HG02852 (cell line): ENCODE results near the gene CHCHD6.

Experiments used
- ATAC-seq: cut with Tn5 transposase; IDR thresholded peaks from one replicate; pipeline ENCODE4 v1.9.1; 2021; ENCODE audit warnings: mild to moderate bottlenecking, moderate library complexity; ENCODE audit not compliant: unreplicated experiment

Gene CHCHD6

GRCh38 chr3:126889276-126890201, 185.5 kb downstream of the CHCHD6 start:
- no peak for ATAC-seq

DNA sequence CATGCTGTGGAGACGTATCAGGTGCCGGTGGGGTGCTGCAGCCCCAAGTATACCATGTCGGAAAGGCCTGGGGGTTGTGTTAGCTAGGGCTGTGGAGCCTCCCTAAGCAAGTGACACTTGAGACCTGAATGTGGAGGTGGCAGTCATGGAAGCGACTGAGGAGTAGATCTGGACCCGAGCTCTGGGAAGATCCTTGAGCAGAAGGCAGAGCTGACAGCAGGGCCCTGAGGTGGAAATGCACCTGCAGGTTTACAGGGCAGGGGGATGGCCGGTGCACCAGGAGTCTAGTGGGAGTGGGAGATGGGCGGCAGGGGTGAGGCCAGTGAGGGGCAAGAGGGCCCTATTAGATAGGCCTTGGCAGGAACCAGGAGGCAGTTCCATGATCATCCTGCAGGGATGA, 187.1 kb downstream of the CHCHD6 start:
- ATAC-seq, result no peak

DNA sequence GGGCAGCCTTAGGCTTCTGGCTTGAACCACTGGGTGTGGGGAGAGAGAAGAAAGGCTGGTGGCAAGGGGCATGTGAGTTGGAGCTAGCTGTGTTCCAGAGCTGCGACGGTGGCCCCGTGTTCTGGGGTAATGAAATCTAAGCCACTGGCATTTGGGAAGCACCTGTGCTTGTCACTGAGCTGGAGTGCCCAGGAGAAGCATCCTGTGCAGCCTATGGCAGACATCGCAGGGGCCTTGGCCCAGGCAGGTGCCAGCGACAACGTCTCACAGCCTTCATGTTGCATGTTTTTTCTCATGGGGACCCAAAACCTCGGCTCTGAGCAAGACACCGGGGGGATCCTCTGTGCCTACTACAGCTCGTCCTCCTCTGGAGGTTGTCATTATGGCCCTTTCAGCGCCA, 187.8 kb downstream of the CHCHD6 start:
- no peak for ATAC-seq

DNA sequence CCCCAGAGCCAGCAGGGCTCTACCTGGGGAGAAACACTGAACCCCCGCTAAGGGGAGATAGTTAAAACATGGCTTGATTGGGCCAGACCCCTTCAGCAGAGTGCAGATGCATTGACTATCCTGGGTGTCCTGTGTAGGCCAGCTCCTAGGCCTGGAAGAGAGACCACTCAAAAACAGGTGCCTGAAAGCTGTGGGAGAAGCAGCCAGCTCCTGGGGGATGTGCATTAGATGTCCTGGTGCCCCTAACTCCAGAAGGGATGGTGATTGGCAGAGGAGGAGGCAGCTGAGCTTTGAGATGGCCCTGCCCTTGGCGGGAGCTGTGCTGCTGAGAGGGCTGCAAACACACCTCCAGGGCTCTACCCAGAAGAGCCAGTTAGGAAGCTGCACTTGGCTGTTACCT, 189.6 kb downstream of the CHCHD6 start:
- ATAC-seq, result no peak

DNA sequence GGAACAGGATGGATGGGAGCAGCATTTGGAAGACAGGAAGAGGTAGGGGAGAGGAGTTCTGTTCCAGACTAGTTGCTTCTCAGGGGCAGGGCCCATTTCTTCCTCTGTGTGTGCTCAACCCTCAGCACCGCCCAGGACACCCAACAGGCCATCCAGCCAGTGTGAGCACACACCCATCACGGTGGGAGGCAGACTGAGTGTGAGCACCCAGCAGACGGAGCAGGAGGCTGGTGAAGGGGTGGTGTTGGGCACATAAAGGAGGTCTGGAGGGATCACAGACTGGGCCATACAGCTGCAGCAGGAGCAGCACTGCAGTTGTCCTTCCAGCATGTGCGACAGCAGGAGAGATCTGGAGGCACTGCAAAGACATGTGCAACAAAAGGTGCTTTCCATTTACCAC, 190.4 kb downstream of the CHCHD6 start:
- ATAC-seq, result no peak

DNA sequence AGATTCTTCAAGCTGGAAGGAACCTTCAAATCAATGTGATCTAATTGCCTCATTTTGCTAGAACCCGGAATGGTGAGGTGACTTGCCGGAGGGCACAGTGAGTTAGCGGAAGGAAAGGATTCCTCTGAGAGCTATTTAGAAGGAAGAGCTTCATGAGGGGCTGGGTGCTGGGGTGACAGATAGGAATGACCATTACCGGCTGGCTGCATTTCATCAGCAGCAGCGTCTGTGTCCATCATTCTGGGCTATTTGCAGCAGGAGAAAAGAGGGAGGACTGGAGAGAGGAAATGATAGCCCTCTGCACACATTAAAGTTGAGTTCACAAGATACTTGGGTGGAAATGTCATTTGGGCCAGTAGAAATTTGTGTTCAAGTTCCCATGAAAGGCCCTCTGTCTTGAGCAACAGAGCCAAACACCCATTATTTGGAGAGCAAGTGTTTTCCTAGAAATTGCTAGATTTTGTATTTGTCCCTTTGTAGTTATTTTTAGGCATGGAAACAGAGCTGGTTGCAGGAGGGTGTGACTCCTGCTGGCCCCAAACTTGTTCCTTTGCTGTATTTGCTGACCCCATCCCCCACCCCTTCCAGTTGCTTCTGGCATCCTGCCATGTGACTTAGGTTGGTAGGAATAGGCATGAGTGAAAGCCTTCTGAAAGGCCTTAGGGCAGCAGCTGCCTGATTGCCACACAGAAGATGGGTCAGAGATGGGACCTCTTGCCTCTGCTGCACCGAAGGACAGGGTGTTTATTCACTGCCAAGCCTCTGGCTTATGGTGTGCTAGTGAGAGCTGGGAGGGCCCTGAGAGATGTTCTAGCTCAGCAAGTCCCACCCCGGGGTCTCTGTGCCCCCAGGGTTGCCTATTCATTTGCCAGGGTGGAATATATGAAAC, 191.4 kb downstream of the CHCHD6 start:
- ATAC-seq, result no peak

- no peak for ATAC-seq
These were observed 192.0 kb downstream of the CHCHD6 start for GRCh38 chr3:126896067-126896441.

DNA sequence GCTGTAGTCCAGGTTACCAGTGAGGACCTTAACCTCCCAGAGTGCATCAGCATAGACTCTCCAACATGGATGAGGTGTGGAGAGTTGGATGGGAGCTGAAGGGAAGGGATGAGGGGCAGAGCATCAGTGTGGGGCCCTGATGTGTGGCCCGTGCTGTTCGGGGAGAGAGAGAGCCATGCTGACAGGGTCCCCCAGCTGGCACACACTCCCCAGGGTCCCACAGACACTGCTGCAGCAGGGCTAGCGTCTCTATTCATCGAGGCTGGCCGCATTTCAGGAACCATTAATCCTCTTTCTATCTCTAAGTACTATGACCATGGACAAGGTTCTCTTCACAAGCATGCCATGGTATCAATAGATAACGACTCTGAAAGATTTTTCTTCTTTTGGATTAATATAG, 192.9 kb downstream of the CHCHD6 start:
- no peak for ATAC-seq

DNA sequence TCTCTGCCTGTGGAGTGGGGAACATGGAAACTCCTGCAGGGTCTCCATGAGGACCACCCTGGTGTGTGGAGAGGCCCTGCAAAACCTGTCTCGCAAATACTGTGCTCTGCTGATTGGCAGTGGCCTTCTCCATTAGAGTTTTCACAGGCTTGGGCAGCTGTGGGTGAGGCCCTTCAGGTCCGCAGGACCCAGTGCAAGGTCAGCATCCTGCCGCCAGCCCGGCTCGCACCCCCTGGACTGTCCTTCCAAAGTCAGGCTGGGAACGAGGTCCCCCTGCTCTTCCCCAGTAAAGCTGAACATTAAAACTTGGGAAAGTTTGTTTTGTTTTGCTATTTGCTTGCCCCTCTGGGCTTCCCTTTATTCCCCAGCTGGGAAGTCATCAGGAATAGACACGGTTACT, 193.9 kb downstream of the CHCHD6 start:
- no peak for ATAC-seq

DNA sequence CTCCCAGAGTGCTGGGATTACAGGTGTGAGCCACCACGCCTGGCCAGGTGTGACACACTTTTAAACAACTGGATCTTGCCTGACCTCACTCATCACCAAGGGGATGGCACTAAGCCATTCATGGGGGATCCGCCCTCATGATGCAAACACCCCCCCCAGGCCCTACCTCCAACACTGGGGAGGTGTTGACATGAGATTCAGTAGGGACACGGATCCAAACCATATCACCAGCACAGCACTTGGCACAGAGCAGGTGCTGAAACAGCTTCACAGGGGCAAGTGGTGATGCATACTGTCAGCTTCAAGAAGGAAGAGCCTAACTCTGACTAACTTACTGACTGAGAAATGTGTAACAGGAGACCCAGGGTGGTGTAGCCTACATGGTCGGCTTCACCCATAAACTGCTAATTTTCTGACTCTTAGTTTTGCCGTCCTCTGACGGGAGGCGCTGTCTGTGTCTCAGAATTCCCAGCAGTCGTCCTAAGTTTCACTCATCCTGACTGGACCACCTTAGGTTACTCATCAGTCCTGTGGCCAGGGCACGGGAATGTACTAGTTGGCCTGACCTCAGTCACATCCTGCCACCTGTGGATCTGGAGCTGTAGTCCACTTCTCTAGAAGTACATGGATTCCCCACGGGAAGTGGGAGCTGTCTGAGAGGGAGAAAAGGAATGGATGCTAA, 197.0 kb downstream of the CHCHD6 start:
- ATAC-seq, result no peak

DNA sequence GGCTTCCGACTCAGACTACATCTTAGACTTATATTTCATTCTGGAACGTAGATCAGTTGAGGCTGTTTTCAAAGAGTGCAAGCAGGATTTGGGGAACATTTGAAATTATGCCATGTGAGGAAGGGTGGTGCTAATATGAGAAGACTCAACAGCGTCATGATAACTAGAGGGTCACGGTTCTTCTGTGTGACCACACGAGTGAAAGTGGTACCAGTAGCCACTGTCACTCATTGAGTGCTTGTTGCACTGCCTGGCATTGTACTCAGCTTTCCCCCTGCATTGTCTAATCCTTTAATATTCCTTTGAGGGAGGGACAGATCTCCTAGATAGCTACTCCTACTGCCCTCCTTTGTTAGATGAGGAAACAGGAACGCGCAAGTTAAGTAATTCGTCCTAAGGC, 197.6 kb downstream of the CHCHD6 start:
- no peak for ATAC-seq

DNA sequence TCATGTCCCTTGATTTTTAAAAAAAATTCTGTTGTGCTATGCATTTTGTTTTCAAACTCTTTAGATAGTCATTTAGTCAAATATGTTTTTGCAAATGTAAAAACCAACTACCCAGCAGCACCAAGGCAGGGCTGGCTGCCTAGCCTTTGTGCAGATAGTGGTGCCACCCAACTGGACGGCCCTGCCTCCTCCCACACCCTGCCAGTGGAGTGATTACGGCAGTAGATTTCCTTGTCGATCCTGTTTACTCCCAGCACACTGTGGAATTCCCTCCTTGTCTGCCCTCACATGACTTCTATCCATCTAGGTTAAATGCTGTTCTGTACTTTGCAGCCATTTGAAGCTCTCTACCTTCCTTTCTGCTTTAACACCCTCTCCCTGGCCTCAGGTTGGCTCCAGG, 199.5 kb downstream of the CHCHD6 start:
- no peak for ATAC-seq

DNA sequence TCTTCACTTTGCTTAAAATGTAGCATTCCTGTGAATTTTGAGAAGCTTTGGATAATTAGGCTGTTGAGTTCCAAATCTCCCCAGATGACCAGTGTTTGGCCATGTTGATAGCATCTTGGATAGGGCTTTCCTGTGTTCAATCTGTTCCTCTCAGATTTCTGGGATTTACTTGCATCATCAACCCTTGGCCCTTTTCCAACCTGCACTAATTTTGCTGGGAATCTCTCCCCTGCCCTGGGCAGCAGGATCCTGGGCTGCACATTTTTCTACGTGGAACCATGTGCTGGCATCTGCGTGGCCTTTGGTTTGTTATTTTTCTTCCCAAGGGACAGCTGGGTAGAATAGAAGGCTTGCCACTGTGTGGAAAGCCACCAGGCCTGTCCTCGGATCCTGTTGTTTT, 203.5 kb downstream of the CHCHD6 start:
- no peak for ATAC-seq

DNA sequence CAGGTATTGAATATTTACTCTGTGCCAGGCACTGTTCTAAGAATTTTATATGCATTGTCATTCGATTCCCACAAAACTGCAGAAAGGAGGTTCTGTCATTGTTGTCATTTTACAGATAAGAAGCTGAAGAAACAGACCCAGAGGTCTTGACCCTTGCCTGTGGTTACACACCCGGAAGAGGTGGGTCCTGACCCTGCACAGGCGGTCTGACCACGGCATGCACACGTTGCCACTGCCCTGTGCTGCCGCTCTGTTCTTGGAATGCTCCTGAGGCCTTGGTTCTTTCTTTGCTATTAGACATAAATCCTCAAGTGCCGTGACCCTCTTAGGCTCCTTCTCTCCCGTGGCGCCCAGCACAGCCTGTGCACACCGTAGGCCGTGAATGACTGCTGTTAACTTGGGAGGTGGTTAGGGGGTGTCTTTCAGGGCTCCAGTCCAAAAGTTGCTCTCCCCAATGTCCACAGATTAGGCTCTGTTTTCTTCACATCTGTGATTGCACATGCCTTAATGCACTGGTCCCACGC, 204.8 kb downstream of the CHCHD6 start:
- no peak for ATAC-seq

GRCh38 chr3:126910231-126910630, 206.2 kb downstream of the CHCHD6 start:
- no peak for ATAC-seq

DNA sequence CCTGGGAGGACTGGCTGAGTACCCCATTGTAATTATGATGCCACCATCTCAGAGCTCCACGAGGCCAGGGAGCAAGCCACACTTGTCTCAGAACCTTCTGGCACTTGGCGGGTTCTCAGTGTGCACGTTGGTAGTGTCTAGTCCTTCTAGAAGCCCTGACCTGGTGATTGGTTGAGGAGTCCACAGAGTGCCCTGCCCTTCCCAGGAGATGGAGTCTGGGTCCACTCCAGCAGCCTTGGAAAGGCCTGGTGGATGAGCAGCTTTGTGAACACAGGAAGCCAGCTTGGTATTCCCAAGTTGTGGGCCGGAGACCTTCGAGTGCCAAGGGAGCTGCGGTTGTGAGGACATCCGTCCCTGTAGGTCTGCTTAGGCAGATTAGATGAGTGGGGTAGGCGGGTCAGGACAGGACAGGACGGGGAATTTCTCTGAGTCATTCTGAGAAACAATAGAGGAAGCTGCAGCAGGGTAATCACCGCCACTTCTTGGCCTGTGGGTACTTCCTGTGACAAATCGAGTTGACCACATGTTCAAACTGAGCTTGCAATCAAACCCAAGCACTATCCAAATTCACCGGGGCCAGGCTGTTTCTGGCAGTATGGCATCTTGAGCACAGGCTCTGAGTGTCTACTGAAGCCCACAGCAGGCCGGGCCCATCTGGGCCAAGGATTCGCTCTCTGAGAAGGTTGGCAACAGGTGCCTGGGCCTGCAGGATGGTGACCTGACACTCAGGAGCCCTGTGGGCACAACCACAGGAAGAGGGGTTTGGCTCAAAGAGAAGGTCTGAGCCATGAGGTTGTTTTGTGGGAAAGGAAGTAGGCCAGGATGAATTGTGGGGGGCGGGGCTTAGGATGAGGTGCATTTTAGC, 207.4 kb downstream of the CHCHD6 start:
- peak; percentile 98 for ATAC-seq

DNA sequence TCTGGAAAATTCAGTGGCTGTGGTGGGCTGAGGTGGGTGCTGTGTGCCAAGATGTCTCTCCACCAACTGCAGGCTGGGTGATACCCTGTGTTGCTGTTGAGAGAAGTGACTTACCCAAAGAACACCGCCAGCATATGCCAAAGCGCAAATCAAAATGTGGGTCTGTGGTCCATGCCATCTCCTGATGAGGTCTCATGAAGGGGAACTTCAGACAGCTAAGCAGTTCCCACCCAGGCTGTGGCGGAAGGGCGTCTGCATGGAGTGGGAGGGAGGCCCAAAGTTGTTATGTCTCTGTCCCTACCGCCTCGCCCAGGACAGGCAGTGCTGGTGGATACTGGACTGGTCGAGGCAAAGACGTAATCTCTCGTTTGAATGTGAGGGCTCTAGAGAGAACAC, 208.0 kb downstream of the CHCHD6 start:
- no peak for ATAC-seq

DNA sequence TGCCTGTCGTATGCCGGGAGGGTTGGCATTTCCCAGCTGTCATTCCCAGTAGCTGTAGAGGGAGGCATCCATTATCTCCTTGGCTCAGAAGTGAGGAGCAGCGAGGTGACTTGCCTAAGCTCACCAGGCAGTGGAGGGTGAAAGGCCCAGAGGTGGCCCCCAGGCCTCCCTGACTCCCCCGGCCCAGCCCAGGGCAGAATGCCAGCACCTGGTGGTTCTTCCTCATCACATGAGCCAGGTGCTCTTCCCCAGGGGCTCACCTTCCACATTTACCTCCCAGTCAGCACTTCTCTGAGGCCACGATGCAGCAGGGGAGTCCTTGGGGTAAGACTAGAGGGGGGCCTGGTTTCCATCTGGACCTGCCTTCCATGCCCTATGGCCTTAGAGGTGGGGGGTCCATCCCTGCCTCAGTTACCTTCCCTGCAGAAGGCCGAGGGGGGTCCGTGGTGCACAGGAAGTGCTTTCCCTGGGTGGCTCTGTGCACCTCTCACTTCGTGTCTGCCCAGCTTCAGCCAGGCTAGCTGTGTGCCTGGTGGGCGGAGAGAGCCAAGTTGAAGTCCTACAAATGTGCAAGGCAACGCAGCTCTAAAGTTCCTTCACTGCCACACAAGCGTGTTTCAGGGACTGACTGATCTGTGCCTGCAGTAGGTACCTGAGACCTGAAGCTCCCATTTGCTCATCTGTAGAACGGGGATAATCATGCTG, 208.6 kb downstream of the CHCHD6 start:
- ATAC-seq, result no peak

- no peak for ATAC-seq
These were observed 209.5 kb downstream of the CHCHD6 start for GRCh38 chr3:126913524-126913923.

GRCh38 chr3:126914226-126914625, 210.2 kb downstream of the CHCHD6 start:
- ATAC-seq, result no peak
